Right ventricle myocardium inferior (tissue), 1 donor: ENCODE data around the gene RNF213. TPM values are rescaled to one million over a fixed set of nuclear protein-coding genes. Genes with fewer than 3 reads are reported as not detected.
"Not testable (repeated sequence)": the region's sequence is repeated elsewhere in the genome, so short reads cannot be mapped to it uniquely, and the experiment has no call there.

ENCODE experiments used
- ATAC-seq: fragments of 200-7000 bp; cut with Tn5 transposase; one replicate; pipeline ENCODE4 v1.9.1; 2020; ENCODE audit warnings: mild to moderate bottlenecking, moderate library complexity
- DNase-seq: peaks from one replicate; pipeline ENCODE4 v3.0.0; 2021; ENCODE audit errors: missing footprints
- intact Hi-C: fragments of 100-400 bp; cut with DNase I; formaldehyde crosslinking; loops from one replicate; pipeline ENCODE4 v1.11.0; 2022
- total RNA-seq: library from RNA; stranded (reverse); fragmentation: NEBNext Ultra II Directional; extraction: Animal tissue kit (Norgen Biotek cat#: 25700); gene quantifications from one replicate; pipeline ENCODE4 v1.2.1, GENCODE V29; 2021
- donor health status: DM: no; HTN: yes; CAD: no; lungs with severe emphysema.

RNF213 gene
- total RNA-seq, 1 donor from 2014 or later = 28.6 TPM

DNA sequence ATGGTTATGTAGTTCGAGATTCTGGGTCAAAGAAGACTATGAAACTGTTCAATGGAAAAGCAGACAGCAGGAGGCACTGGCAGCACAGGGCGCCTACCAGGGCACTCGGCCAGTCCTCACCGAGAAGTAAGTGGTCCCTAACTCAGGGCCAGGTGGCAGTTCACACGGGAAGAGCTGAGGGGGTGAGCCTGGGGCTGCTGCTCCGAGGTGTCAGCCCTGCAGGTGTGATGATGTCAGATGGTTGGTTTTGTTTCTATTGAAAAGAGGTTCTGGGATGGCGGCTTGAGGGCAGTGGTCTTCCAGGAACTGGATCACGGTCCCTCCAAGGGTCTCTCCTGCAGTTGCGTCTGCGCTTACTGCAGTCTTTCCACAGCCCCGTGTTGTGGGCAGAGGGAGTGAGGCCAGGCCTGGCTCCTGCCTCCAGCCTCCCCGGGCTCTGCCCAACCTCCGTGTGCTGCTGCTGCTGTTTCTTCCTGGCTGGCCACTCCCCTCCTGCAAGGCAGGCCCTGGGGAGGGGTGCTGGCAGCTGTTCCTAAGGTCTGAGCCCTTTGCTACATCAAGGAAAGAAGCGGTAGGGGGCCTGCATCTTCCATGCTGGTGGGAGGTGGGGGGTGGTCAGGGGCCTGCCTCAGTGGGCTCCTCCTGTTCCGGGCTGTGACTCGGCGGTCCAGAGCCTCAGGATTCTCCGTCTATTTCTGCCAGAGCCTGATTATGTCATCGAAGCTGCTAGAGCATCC, 22.6 kb downstream of the RNF213 start:
- DNase-seq = peak; percentile 25
- no peak for ATAC-seq
- intact Hi-C loops = no loop called here

DNA sequence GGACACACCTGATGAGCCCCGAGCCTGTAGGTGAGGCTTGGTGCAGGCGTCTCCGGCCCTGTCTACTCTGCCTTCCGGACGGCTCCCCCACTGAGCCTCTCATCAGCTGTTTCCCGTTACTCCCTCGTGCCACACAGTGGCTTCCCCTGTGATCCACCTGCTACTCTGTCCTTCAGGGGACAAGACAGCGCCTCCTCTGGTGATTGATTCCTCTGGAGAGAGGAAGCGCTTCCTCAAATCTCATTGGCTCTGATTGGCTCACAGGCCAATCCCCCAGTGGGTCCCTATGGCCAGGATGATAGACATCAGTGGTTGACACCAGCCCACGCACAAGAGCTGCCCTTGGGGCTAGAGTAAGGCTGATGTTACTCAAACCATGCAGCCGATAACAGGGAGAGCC, 24.0 kb downstream of the RNF213 start:
- peak; percentile 40 for DNase-seq
- no peak for ATAC-seq
- intact Hi-C loops = no loop called here

DNA sequence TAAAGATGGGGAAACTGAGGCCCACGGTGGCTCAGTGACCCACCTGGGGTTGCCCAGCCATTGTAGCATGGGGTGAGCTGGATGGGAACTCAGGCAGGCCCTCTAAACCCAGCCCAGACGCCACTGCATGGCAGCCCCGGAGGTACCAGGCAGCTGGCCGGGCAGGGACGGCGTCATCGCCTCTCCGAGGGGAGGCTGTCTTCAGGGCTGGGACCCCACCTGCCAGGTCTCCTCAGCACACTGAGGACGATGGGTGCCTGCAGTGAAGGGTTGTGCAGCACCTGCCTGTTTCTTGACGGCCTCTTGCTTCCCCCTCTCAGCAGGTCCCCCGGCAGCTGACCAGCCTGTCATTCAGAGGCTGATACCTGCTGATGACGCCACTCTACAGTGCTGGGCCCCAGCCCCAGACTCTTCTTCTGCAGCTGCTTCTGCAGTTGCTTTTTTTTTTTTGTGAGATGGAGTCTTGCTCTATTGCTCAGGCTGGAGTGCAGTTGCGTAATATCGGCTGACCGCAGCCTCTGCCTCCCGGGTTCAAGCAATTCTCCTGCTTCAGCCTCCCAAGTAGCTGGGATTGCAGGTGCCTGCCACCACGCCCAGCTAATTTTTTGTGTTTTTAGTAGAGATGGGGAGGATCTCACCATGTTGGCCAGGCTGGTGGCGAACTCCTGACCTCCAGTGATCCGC, 24.7 kb downstream of the RNF213 start:
- peak; percentile 54 for DNase-seq
- intact Hi-C loops = no loop called here
- no peak for ATAC-seq

DNA sequence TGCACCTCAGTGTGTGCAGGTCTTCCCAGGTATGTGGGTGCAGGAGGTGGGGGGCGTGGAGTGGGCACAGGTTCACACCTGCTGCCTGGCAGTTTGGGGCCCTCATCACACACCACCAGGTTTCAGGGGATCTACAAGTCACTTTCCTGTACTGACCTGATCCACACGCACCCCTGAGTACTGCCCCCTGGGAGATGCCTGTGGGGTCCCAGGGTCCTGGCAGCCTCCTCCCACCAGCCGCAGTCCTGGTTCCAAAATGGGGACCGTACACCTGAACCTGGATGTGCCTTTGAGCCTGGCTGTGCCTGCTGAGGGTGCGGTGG, 25.9 kb downstream of the RNF213 start:
- ATAC-seq (no peak), DNase-seq (no peak)
- intact Hi-C loops = no loop called here

DNA sequence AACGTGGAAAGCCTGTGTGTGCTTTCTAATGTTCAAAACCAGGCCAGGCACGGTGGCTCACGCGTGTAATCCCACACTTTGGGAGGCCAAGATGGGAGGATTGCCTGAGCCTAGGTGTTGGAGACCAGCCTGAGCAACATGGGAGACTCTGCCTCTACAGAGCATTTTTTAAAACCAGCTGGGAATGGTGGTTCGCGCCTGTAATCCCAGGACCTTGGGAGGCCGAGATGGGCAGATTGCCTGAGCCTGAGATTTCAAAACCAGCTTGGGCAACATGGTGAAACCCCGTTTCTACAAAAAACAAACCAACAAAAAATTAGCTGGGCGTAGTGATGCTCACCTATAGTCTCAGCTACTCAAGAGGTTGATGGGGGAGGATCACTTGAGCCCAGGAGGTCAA, 26.4 kb downstream of the RNF213 start:
- intact Hi-C loops = no loop called here
- DNase-seq (peak; percentile 34), ATAC-seq (no peak)

DNA sequence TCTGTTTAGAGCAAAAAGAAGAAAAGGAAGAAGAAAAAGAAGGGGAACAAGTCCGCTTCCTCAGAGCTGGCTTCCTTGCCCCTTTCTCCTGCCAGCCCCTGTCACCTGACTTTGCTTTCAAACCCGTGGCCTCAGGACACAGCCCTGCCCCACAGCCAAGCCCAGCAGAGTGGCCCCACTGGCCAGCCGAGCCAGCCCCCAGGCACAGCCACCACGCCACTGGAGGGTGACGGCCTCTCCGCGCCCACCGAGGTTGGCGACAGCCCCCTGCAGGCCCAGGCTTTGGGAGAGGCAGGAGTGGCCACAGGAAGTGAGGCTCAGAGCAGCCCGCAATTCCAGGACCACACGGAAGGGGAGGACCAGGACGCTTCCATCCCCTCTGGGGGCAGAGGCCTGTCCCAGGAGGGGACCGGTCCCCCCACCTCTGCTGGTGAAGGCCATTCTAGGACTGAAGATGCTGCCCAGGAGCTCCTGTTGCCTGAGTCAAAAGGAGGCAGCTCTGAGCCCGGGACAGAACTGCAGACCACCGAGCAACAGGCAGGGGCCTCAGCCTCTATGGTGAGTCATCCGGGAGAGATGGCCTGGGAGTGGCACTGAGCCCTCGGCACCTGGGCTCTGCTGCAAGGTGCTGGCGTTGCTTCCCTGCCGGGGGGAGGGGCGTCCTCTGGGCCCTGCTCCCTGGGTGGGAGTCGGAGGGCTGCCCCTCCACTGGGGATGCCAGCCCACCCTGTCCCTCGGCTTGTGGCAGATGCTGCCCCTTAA, 27.3 kb downstream of the RNF213 start:
- ATAC-seq (no peak), DNase-seq (peak; percentile 43)
- intact Hi-C loops = no loop called here

DNA sequence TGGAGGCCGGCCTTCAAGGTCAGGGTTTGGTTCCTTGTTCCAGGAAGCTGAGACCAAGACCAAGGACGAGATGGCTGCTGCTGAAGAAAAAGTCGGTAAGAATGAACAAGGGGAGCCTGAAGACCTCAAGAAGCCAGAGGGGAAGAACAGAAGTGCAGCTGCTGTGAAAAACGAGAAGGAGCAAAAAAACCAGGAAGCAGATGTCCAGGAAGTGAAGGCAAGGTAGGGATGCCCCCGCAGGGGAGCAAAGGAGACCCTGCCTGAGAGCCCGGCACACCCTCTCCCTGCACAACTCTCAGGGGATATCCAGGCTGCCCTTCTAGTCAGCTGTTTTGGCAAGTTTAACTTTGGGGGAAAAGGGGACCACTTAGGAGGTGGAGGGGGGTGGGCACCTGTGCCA, 29.0 kb downstream of the RNF213 start:
- DNase-seq = no peak
- intact Hi-C loops = no loop called here
- ATAC-seq = no peak

DNA sequence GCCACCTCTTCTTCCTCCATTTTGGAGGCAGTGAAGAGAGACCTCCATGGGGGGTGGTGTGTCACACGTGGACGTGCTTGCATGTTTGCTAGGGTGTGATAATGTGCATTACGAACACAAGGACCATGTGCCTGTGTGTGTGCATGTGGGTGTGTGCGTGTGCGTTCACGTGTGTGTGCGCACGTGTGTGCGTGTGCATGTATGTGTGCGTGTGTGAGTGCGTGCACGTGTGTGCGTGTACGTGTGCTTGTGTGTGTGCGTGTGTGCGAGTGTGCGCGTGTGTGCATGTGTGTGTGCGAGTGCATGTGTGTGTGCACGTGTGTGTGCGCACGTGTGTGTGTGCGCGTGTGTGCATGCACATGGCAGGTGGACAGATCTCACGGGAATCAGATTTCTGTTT, 29.5 kb downstream of the RNF213 start:
- ATAC-seq (no peak), DNase-seq (no peak)
- intact Hi-C loops = no loop called here

DNA sequence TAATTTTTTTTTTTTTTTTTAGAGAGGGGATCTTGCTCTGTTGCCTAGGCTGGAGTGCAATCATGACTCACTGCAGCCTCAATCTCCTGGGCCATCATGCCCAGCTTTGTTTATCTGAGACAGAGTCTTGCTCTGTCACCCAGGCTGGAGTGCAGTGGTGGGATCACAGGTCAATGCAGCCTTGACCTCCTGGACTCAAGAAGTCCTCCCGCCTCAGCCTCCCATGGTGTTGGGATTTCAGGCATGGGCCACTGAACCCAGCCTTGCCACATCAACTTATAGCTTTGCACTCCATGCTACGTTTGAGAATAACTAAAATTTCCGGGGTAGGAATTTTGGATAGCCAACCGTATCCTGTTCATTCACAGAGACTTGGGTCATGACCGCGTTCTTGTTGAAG, 30.6 kb downstream of the RNF213 start:
- intact Hi-C loops = no loop called here
- no peak for ATAC-seq

DNA sequence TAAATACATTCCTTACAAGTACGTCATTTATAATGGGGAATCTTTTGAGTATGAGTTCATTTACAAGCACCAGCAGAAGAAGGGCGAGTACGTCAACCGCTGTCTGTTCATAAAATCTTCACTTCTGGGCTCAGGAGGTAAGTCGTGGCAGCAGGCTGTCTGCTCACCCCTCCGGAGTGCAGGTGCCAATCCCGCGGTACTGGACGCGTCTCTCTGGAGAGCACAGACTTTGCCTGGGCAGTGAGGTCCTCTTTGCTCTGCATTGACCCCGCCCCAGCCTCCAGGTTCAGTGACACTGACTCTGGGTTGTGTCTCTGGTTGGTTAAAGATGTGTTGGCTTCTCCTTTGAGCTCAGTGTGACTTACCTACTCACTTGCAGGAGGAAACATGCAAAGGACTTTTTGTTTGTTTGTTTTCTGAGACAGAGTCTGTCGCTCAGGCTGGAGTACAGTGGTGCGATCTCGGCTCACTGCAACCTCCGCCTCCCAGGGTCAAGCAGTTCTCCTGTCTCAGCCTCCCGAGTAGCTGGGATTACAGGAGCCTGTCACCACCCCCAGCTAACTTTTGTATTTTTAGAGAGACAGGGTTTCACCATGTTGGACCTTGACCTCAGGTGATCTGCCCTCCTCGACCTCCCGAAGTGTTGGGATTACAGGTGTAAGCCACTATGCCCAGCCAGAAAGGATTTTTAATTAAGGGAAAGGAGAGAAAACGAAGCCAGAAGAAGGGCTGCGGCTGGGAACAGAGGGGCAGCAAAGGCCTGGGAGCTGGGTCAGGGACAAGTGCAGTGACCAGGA, 31.2 kb downstream of the RNF213 start:
- ATAC-seq (no peak), DNase-seq (no peak)
- intact Hi-C loops = no loop called here

More for the DNA sequence above, 30.6 kb downstream of the RNF213 start:
- no peak for DNase-seq

DNA sequence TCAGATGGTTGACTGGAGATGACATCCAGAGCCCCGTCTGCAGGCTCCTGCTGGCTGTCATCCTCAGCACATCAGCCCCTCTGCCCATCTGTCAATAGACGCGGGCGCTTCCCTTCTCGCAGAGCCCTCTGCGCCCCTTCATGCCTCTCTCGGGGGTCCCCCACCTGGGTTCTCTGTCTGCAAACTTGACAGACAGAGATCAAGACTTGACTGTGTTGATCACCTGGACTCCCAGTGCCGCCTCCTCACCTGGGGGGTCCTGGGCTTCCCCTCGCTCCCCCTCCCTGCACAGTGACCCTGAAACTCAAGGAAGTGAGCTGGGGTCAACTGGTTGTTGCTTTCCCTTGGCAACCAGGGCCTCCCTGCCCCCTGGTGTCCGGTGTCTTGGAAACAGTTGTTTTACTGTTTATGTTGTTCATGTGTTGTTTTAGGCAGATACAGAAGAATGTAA, 31.9 kb downstream of the RNF213 start:
- intact Hi-C loops = no loop called here
- DNase-seq (no peak), ATAC-seq (no peak)

DNA sequence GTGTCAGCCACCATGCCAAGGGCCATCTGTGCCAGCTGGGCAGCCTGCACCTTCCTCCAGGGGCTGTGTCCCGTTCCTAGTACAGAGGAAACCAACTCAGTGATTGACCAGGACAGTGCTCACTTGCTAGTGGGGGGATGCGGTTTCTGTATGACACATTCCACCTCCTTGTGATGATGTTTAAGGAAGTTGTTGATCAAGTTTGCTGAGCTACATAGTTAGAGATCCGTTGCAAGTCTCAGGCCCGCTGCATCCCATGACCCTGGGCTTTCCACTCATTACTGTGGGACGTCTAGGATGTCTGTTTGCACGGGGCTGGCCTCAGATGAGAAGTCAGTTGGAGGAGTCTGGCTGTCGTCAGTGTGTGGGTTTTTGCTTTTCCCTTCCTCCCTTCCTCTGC, 33.6 kb downstream of the RNF213 start:
- DNase-seq = no peak

DNA sequence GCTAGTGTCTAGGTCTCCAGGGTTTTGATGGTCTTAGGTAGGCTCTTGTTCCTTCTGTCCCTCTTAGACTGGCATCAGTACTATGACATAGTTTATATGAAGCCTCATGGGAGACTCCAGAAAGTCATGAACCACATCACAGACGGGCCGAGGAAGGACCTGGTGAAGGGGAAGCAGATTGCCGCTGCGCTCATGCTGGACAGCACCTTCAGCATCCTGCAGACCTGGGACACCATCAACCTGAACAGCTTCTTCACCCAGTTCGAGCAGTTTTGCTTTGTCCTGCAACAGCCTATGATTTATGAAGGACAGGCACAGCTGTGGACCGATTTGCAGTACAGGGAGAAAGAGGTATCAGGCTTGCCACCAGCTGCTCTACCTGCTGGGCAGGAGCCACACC, 34.0 kb downstream of the RNF213 start:
- DNase-seq (no peak), ATAC-seq (no peak)
- intact Hi-C loops = no loop called here

More for the DNA sequence above, 33.6 kb downstream of the RNF213 start:
- ATAC-seq = no peak
- intact Hi-C loops = no loop called here

DNA sequence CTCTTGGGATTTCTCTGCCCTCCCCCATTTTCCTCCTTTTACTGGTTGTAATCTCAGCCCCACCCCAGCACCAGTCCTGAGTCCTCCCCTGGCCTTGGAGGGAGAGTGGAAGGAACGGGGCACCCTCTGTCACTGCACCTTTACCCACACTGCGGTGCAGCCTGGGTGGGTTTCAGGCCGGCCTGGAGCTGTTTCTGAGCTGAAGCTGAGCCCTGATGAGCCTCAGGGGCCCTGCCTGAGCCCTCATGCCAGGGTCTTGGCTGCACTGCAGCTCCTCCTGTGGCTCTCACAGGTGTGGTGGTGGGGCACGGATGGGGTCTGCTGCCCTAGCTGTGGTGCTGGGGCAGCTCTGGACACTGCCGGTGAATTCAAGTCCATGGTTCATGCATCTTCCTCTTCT, 34.5 kb downstream of the RNF213 start:
- no peak for DNase-seq
- ATAC-seq = no peak
- intact Hi-C loops = no loop called here

DNA sequence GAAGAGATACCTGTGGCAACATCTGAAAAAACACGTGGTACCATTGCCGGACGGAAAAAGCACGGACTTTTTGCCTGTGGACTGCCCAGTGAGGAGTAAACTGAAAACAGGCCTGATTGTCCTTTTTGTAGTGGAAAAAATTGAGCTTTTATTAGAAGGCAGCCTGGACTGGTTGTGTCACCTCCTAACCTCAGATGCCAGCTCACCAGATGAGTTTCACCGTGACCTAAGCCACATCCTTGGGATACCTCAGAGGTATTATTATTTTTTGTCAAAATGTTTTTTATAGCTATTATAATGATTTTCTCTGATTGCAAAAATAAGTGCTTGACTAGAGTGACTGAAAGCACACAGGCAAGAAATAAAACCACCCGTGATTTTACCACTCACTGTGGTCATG, 34.9 kb downstream of the RNF213 start:
- intact Hi-C loops = no loop called here
- no peak for ATAC-seq
- DNase-seq = no peak

DNA sequence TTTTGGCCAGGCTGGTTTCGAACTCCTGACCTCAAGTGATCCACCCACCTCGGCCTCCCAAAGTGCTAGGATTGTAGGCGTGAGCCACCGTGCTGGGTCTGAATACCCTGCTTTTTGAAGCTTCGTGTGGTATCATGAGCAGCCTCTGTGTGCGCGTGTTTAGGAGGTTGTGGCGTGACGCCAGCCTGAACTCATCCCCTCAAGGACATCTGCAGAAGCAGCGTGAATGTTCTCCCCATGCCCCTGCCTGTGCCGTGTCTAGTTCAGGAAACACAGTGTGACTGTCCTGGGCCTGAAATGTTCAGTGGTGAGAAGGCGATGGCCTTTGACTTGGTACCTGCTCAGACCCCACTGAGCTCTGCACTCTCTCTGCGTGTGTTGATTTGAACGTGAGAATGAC, 35.6 kb downstream of the RNF213 start:
- ATAC-seq (no peak), DNase-seq (no peak)
- intact Hi-C loops = no loop called here

DNA sequence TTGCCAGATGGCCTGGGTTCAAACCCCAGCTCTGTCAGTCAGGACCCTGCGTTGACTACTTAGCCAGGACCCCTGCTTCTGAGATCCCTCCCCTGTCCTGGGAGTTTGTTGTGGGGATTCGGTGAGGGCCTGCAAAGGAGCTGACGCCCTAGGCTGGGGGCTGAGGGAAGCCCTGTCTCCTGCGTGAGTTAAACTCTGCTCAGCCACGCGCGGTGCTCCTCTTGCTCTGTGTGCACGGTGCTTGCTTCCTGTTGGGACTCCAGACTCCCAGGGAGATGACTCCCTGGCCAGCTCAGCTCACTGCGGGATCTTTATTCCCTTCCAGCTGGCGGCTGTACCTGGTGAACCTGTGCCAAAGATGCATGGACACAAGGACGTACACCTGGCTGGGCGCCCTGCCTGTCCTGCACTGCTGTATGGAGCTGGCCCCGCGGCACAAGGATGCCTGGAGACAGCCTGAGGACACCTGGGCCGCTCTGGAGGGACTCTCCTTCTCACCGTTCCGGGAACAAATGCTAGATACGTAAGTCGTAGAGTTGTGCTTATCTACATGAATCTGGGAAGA, 37.4 kb downstream of the RNF213 start:
- ATAC-seq = no peak
- DNase-seq = no peak
- intact Hi-C loops = no loop called here

DNA sequence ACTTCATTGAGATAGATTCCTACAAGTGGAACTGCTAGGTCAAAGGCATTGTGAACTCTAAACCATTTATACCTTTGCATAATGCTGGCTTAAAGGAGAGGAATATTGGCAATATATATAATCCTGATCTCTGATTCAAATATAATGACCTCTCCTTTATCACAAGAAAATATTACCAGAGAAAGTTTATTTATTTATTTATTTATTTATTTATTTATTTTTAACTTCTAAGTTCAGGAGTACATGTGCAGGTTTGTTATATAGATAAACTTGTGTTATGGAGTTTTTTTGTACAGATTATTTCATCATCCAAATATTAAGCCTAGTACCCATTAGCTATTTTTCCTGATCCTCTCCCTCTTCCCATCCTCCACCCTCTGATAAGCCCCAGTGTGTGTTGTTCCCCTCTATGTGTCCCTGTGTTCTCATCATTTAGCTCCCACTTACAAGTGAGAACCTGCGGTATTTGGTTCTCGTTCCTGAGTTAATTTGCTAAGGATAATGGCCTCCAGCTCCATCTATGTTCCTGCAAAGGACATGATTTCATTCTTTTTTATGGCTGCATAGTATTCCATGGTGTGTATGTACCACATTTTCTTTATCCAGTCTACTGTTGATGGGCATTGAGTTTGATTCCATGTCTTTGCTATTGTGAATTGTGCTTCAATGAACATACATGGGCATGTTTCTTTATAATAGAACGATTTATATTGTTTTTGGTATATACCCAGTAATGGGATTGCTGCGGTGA, 38.9 kb downstream of the RNF213 start:
- DNase-seq, intact Hi-C loops, ATAC-seq: not testable (repeated sequence)
